K562 (cell line): Measurements from ENCODE around the gene PARD3. TPM values are rescaled to one million over a fixed set of nuclear protein-coding genes. Genes with fewer than 3 reads are reported as not detected.
A peak's percentile ranks its signal among the peaks of the same experiment; 100 is the strongest.

ENCODE experiments used
- BRF1 ChIP-seq: IDR thresholded peaks from 3 replicates; pipeline ENCODE4 v1.6.1; 2011; ENCODE audit warnings: borderline replicate concordance, mild to moderate bottlenecking; ENCODE audit not compliant: insufficient read length; ENCODE audit errors: extremely low read depth
- C11orf30 ChIP-seq: fragments of 450-650 bp; IDR thresholded peaks from 2 replicates; pipeline ENCODE4 v1.6.1; 2016; ENCODE audit warnings: low read depth, mild to moderate bottlenecking
- CEBPB ChIP-seq: fragments of 450-650 bp; IDR thresholded peaks from 2 replicates; pipeline ENCODE4 v1.6.1; 2016; ENCODE audit warnings: missing genetic modification characterization, missing compliant biosample characterization
- NFIC ChIP-seq: fragments of 450-650 bp; IDR thresholded peaks from 2 replicates; pipeline ENCODE4 v1.6.1; 2017; ENCODE audit warnings: mild to moderate bottlenecking, inconsistent platforms
- RFX1 ChIP-seq: fragments of 450-650 bp; IDR thresholded peaks from 2 replicates; pipeline ENCODE4 v1.6.1; 2016; ENCODE audit warnings: mild to moderate bottlenecking, moderate library complexity
- RREB1 ChIP-seq: fragments of 250-450 bp; sonication (Bioruptor Pico); IDR thresholded peaks from 2 replicates; pipeline ENCODE4 v1.4.0; 2020
- ZKSCAN8 ChIP-seq: fragments of 200-800 bp; sonication (Bioruptor generic); IDR thresholded peaks from 2 replicates; pipeline ENCODE4 v1.6.1; 2016; ENCODE audit warnings: missing genetic modification characterization, missing compliant biosample characterization
- polyA plus RNA-seq, 8 experiments: library from polyadenylated mRNA; depleted of rRNA in 4 of 8; stranded (reverse) in 5 of 8; unstranded in 3 of 8; fragments of >200 nt; fragmentation: Nextera tagmentation in 2 of 8; fragmentation: Illumina TruSeq in 1 of 8; extraction: Ambion mirVana in 2 of 8; extraction: Trizol in 1 of 8; gene quantifications; 2 replicates each; pipeline versions ENCODE4 v1.2.1 to v1.2.3, GENCODE V29; 2011 to 2014; ENCODE audit warnings: inconsistent platforms in 1 of 8, missing spikeins in 1 of 8
- total RNA-seq, 7 experiments: library from RNA; depleted of rRNA in 6 of 7; stranded (reverse); fragments of >200 nt in 6 of 7; fragmentation: Illumina TruSeq in 2 of 7; extraction: Trizol in 2 of 7; gene quantifications; 2 replicates each; pipeline versions ENCODE4 v1.2.1 to v1.2.3, GENCODE V29; 2011 to 2021; ENCODE audit warnings: low replicate concordance in 1 of 7
- TF ChIP-seq, protein P1 (sequence below), 2 experiments: fragments of 250-450 bp in 1 of 2; fragments of 450-650 bp in 1 of 2; sonication (Bioruptor Pico) in 1 of 2; IDR thresholded peaks; 2 replicates each; pipeline versions ENCODE4 v1.6.1 to v1.8.0; 2016 to 2021; ENCODE audit warnings: mild to moderate bottlenecking in 2 of 2, moderate library complexity in 2 of 2, missing compliant biosample characterization in 1 of 2, missing genetic modification characterization in 1 of 2
- TF ChIP-seq, protein P2 (sequence below): fragments of 450-650 bp; IDR thresholded peaks from 2 replicates; pipeline ENCODE4 v1.6.1; 2017; ENCODE audit warnings: antibody characterized with exemption

The PARD3 gene
- total and polyA plus RNA-seq, 9 of the 15 experiments (the other 6 are each of a cell fraction or from before 2014, with no cell fraction given) = 2.7 to 11.7 (median 7.7) TPM

DNA sequence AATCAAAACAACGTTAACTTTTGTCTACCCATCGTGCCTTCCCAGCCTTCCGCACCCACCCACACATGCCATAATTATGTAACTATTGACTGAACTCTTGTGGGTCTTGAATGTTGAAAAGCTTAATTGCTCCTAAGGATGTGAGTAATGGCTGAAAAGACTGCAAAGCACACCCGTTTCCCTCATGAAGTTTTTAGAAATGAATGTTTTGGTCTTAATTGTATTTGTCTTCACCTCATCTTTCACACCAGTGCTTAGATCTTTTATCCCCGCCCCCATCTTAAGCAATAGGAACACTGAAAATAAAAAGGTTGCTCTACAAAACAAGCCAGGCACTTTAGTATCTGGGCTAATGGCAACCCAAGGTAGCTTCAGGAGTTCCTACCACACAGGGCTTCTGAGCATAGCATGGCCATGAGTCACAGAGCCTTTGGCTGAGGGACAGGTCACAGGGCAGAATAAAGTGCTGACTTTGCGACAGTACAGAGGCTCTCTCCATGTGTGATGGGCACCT lies 690.5 kb downstream of the PARD3 start (continued):
- TF ChIP-seq RREB1 = no peak
- 0 out of 2 replicates have a peak, but pooled peaks have one; percentile 6 for TF ChIP-seq C11orf30
- no peak for TF ChIP-seq BRF1
- TF ChIP-seq ZKSCAN8 = no peak
- no peak for TF ChIP-seq CEBPB
- no peak for TF ChIP-seq RFX1
- TF ChIP-seq, protein P1, sequence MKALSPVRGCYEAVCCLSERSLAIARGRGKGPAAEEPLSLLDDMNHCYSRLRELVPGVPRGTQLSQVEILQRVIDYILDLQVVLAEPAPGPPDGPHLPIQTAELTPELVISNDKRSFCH (CRISPR knock-in tag; IDR thresholded peaks at IDR 0.05) = no peak
- TF ChIP-seq, protein P1 (tag; IDR thresholded peaks at IDR 0.05) = no peak
- TF ChIP-seq, protein P2, sequence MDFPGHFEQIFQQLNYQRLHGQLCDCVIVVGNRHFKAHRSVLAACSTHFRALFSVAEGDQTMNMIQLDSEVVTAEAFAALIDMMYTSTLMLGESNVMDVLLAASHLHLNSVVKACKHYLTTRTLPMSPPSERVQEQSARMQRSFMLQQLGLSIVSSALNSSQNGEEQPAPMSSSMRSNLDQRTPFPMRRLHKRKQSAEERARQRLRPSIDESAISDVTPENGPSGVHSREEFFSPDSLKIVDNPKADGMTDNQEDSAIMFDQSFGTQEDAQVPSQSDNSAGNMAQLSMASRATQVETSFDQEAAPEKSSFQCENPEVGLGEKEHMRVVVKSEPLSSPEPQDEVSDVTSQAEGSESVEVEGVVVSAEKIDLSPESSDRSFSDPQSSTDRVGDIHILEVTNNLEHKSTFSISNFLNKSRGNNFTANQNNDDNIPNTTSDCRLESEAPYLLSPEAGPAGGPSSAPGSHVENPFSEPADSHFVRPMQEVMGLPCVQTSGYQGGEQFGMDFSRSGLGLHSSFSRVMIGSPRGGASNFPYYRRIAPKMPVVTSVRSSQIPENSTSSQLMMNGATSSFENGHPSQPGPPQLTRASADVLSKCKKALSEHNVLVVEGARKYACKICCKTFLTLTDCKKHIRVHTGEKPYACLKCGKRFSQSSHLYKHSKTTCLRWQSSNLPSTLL = no peak
- TF ChIP-seq NFIC = no peak
- TF ChIP-seq, all 486 proteins: peak for 3
